ENCODE results near the gene DNAH9.

- no peak for TF ChIP-seq EZH2phosphoT487 (IDR thresholded peaks at IDR 0.05; ENCODE audit: low read depth)
- no peak for TF ChIP-seq CTCF (IDR thresholded peaks at IDR 0.05; ENCODE audit: low read depth, low read length)
Measured at GRCh38 chr17:11747441-11747840, 149.2 kb downstream of the DNAH9 start.

Measured in OCI-LY3 (cell line).